Uterus (tissue), 2 donors: ENCODE results near the gene TAPBPL.

Experiments
- POLR2A ChIP-seq, 2 donors: fragments of 450-650 bp; IDR thresholded peaks; one replicate each; pipeline ENCODE4 v1.6.1; 2016; ENCODE audit warnings: antibody characterized with exemption in 2 of 2, mild to moderate bottlenecking in 1 of 2, moderate library complexity in 1 of 2
- TF ChIP-seq, protein P1 (sequence below), 4 experiments: fragments of 200-600 bp in 2 of 4; fragments of 450-650 bp in 2 of 4; sonication (generic) in 2 of 4; IDR thresholded peaks; one replicate each; pipeline ENCODE4 v1.5.1; 2016 to 2019; ENCODE audit warnings: antibody characterized with exemption in 4 of 4, mild to moderate bottlenecking in 2 of 4, moderate library complexity in 1 of 4

DNA sequence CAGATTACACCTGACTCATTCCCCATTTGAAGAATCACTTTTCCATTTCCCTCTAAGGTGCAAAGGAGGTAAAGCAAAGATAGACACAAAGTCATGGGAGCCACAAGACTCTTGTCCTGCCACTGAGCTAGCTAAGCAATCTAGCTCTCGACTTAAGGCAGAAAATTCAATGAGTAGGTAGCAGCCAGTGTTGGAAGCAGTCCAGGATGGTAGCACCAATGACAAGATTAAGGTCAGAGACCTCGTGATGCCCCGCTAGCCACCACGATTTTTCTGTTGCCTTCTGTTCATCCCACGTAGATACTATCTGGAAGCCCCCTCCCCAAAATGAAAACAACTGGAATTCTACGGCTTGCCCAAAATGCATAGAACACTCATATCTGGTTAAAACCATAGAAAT is 17.2 kb downstream of the TAPBPL start:
- TF ChIP-seq, protein P1, sequence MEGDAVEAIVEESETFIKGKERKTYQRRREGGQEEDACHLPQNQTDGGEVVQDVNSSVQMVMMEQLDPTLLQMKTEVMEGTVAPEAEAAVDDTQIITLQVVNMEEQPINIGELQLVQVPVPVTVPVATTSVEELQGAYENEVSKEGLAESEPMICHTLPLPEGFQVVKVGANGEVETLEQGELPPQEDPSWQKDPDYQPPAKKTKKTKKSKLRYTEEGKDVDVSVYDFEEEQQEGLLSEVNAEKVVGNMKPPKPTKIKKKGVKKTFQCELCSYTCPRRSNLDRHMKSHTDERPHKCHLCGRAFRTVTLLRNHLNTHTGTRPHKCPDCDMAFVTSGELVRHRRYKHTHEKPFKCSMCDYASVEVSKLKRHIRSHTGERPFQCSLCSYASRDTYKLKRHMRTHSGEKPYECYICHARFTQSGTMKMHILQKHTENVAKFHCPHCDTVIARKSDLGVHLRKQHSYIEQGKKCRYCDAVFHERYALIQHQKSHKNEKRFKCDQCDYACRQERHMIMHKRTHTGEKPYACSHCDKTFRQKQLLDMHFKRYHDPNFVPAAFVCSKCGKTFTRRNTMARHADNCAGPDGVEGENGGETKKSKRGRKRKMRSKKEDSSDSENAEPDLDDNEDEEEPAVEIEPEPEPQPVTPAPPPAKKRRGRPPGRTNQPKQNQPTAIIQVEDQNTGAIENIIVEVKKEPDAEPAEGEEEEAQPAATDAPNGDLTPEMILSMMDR (IDR thresholded peaks at IDR 0.05), result no peak
- no peak for TF ChIP-seq POLR2A (IDR thresholded peaks at IDR 0.05)
